Measurements from ENCODE around the gene ABI3BP.

GRCh38 chr3:100941451-100941850 lies 51.8 kb downstream of the ABI3BP start:
- no peak for TF ChIP-seq CTCF (IDR thresholded peaks at IDR 0.05)
- TF ChIP-seq POLR2A (IDR thresholded peaks at IDR 0.05) = no peak
